Hematopoietic multipotent progenitor cell treated with erythropoietin and hydrocortisone succinate and interleukin-3 and kit ligand, for 15 days (in vitro differentiated cells): Measurements from ENCODE around the gene PKDCC.

Source experiments
- DNase-seq: peaks from one replicate; pipeline ENCODE4 v3.0.0-alpha.2; 2015; ENCODE audit warnings: low spot score

The PKDCC gene

GRCh38 chr2:42047488-42048298 lies at the start of gene PKDCC:
Gene PKDCC, plus strand, starts transcription at chr2:42048021. Its CDS starts 179 bp downstream, at chr2:42048200.
- peak; percentile 10 for DNase-seq

GRCh38 chr2:41998186-41999127 lies 49.4 kb upstream of the PKDCC start:
- DNase-seq = no peak

DNA sequence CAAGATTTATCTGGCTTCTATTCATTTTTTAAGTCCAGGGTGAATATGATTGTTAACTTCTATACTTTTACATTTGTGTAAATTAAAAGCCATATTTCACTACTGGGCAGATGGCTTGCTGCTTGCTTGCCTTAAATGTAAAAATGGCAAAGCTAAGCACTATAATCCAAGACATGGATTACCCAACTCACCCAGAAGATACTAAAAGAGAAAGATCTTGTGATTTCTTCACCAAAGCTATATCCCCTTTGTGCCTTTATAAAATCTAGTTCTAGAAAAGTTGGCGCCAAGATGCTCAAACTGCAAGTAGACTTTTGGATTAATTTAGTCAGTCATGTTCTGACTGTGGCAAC lies 48.7 kb upstream of the PKDCC start:
- no peak for DNase-seq

- no peak for DNase-seq
These were observed 48.1 kb upstream of the PKDCC start for GRCh38 chr2:41999592-42000281.

GRCh38 chr2:42001711-42002201 lies 46.1 kb upstream of the PKDCC start:
- no peak for DNase-seq

DNA sequence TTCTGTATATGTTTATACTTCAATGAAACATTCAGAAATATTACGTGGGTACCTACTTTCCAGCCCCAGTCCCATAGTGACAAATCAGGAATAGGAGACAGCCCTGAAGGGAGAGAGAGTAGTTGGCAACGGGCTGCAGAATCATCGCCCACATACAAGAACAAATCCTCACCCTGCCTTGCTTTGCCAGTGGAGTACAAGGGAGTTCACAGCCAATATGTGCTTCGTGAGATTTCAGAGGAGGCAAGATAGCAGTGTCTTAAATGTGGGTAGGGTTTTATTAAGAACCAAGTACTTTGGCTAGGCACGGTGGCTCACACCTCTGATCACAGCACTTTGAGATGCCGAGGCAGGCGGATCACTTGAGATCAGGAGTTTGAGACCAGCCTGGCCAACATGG lies 40.3 kb upstream of the PKDCC start:
- DNase-seq = no peak

GRCh38 chr2:42008241-42008921 lies 39.4 kb upstream of the PKDCC start:
- no peak for DNase-seq

DNA sequence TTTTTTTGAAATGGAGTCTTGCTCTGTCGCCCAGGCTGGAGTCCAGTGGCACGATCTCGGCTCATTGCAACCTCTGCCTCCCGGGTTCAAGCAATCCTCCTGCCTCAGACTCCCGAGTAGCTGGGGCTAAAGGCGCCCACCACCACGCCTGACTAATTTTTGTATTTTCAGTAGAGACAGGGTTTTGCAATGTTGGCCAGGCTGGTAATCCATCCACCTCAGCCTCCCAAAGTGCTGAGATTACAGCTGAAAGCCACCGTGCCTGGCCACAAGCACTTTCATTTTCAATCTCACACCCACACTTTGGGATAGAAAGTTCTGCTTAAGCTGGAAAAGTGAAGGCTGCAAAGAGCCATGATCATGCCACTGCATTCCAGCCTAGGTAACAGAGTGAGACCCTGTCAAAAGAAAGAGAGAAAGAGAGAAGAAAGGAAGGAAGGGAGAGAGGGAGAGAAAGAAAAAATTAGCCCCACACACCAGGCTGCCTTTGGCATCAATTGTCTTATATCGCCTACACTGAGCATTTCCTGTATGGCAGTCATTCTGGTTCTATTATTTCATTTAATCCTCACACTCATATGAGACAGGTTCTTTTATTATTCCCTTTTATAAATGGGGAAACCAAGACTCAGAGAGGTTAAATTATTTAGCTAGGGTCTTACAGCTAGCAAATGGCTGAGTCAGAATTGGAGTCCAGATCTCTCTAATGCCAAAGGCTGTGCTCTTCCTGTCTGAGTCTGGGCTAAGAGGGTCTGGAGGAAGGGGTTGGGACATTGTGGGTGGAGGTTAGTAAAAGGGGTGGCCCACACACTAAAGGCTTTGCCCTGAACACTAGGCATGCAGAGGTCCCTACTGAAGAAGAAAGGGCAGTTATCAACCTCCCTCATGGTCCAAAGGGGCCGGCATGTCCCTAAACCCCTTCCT lies 37.9 kb upstream of the PKDCC start:
- DNase-seq = no peak

- no peak for DNase-seq
These were observed 37.0 kb upstream of the PKDCC start for GRCh38 chr2:42010743-42011298.

- no peak for DNase-seq
These were observed 35.7 kb upstream of the PKDCC start for GRCh38 chr2:42012137-42012536.

GRCh38 chr2:42012651-42013050 lies 35.2 kb upstream of the PKDCC start:
- DNase-seq = no peak

- no peak for DNase-seq
These were observed 34.4 kb upstream of the PKDCC start for GRCh38 chr2:42013409-42013808.

DNA sequence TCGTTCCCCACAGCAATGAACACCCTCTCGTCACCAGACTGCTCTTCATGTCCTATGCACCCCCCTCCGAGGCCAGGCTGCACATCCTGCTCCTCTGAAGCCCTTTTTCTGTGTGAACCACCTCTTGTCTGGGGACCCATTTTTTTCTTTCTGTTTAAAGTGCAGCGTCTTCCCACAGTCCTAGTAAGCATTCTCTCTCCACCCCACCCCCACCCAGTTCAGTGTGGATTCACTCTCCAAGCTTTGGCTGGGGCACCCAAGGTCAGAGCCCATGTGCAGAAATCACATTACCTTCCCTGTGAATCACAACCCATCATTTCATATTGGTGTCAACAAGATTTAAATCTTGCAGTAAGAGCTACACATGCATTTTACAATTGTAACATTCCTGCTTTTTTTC lies 26.4 kb upstream of the PKDCC start:
- DNase-seq = no peak

- no peak for DNase-seq
These were observed 22.7 kb upstream of the PKDCC start for GRCh38 chr2:42025151-42025582.

GRCh38 chr2:42026272-42026671 lies 21.5 kb upstream of the PKDCC start:
- DNase-seq = no peak

DNA sequence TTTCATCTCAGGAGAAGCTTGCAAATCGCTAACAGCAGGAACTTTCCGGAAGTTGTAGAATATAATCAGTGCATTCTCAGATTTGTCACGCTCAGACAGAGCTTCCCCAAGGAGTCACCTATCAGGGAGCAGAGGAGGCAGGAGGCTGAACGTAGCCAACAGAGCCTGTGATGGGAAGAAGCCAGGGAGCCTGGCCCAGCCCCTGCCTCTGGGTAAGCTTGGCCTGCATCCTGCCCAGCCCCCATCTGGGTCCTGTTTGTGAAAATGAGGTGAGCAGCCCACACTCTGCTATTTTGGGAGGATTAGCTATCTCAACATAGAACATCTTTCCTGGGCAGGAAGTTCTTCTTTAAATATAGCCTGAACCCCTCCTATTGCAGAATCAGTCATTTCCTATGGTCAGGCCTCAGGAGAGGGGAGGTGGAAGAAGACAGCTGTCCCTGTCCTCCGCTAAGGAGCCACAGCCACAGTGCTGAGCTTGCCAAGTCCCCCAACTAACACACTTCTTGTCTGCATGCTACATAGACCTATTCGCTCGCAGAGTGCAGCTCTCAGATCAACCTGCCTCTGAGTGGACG lies 19.2 kb upstream of the PKDCC start:
- no peak for DNase-seq

GRCh38 chr2:42029171-42029570 lies 18.6 kb upstream of the PKDCC start:
- no peak for DNase-seq

DNA sequence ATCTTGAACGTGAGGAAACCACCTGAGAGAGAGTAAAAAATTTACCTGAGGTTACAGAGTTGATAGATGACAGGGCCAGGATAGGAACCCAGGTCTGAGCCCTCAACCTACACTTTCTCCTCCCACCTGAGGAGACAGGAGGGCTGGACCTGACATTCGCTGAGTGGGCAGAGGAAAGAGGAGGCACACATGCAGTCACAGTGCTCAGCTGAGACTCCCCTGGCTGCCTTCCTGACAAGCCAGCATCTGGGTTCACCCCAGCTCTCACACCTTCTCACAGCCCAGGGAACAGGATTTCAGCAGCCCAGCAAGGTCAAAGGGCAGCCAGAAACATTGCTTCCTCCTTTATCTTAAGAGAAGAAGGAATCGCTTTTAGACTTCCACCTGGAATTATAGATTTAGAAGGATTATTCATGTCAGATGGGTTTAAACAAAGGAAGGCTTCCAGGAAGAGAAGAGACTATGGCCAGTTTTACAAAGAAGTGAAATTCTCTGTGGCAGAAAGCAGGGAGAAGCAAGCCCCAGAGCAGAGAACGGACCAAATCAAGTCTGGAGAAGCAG lies 18.1 kb upstream of the PKDCC start:
- no peak for DNase-seq

GRCh38 chr2:42030200-42030759 lies 17.5 kb upstream of the PKDCC start:
- DNase-seq = no peak
